Right cardiac atrium (tissue), 5 donors: ENCODE measurements around the gene ZIC5. TPM values are rescaled to one million over a fixed set of nuclear protein-coding genes. Genes with fewer than 3 reads are reported as not detected.

Experiments used
- ATAC-seq, 2 donors: fragments of 200-7000 bp; cut with Tn5 transposase; one replicate each; pipeline versions ENCODE4 v1.8.0 to v1.9.1; 2020; ENCODE audit warnings: moderate library complexity in 2 of 2, mild to moderate bottlenecking in 1 of 2
- DNase-seq, 3 donors: peaks; one replicate each; pipeline ENCODE4 v3.0.0-alpha.2; 2020
- H3K27ac ChIP-seq: one replicate; pipeline ENCODE4 v1.5.1; 2013; ENCODE audit warnings: mild to moderate bottlenecking, low read length, control low read depth, moderate library complexity
- H3K27me3 ChIP-seq: one replicate; pipeline ENCODE4 v1.6.1; 2013; ENCODE audit not compliant: control insufficient read depth, insufficient read depth
- H3K4me1 ChIP-seq: one replicate; pipeline ENCODE4 v1.6.1; 2013; ENCODE audit warnings: low read length; ENCODE audit not compliant: control insufficient read depth, insufficient read depth
- H3K4me3 ChIP-seq: one replicate; pipeline ENCODE4 v1.5.1; 2013; ENCODE audit warnings: low read length, control low read depth
- H3K9me3 ChIP-seq: one replicate; pipeline ENCODE4 v1.6.1; 2013; ENCODE audit warnings: low read length; ENCODE audit not compliant: control insufficient read depth
- WGBS: extraction: QIAGEN DNeasy Blood & Tissue Kit; methylation state at CpG from one replicate; pipeline ENCODE4 v1.1.7; 2013; 5-methylcytosine and 5-hydroxymethylcytosine counted together
- intact Hi-C, 4 donors: fragments of 100-400 bp; cut with DNase I; formaldehyde crosslinking; loops; one replicate each; pipeline versions ENCODE4 v1.11.0 to v1.14.0; 2022 to 2023
- polyA plus RNA-seq: library from polyadenylated mRNA; stranded (reverse); fragments of 200-250 nt; gene quantifications from one replicate; pipeline ENCODE4 v1.2.3, GENCODE V29; 2013
- total RNA-seq, 4 donors: library from RNA; stranded (reverse); fragmentation: NEBNext Ultra II Directional; extraction: Animal tissue kit (Norgen Biotek cat#: 25700); gene quantifications; one replicate each; pipeline ENCODE4 v1.2.1, GENCODE V29; 2021
- donor health status: healthy with polysubstance abuse.
- donor health status: DM: no; HTN: yes; CAD: no.
- donor health status: DM: no; HTN: no; CAD: no.
- donor health status: DM: no; HTN: yes; CAD: no; lungs with severe emphysema.
- donor health status: DM: yes; HTN: yes; CAD: no.

The ZIC5 gene
- total and polyA plus RNA-seq, 5 donors: not detected

DNA sequence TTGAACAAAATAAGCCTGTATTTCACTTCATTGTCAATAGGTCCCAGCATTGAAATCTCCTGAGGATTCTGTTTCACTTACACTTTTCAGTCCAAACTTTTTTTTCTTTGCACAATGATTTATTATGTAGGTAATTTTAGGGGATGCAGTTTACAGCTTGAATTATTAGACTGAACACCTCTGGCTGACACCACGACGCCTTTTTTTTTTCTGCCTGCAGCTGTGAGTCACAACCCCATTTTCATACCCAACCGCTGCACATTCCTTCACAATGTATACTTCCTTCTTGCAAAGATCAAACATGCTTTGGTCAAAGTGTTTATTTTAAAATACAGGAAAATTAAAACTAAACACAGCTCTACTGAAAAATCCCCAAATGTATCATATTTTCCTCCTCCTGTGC lies 21.4 kb upstream of the ZIC5 start:
- ATAC-seq (no peak), DNase-seq (no peak)
- no peak overlapping the region for H3K4me3 ChIP-seq
- intact Hi-C loops: no loop called here
- H3K27me3 ChIP-seq: peaks cover 11% of the 10 kb centered on the region
- no peaks in the 10 kb centered on the region for H3K4me1 ChIP-seq
- 7% methylated on average over 3 of the region's 3 CpGs for WGBS
- H3K27ac ChIP-seq: no peak overlapping the region
- no peaks in the 10 kb centered on the region for H3K9me3 ChIP-seq

DNA sequence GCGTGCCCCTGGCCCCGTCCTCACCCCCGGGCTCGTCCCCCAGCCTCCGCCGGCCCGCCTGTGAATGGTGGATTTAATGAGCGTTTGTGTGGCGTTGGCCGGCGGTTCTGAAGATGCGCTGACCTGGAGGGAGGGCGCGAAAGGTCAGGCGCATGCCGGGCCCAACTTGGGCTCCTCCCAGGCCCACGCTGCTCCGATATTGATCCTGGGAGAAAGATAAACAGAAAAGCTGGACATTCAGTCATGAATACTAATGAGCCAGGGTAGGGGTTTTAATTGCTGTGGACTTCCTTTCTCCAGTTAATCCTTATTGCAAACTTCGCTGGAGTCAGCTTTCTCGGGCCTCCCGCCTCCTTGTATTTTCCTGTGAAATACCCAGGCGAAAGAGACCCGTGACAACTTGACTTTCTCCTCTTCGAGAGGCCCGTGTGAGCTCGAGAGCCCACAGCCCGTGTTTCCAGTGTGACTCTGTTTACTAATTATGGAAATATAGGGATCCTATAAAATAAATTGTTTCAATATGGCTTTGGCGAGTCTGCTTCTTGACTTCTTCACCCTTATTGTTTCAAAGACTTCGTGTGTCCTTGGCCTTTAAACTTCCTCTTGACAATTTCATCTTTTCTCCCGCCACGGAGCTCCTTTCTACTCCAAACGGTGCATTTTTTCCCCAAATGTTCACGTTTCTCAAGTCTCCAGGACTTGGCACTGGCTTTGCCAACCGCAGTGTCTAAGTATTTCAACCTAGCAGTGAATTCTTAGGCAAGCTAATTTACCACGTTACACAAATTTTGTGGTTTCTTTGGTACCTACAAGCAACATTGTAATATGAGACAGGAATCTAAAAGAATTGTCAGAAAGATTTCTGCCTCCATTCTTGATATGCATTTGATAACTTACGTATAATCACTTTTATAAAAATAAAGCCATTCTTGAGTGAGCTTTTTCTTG lies 20.5 kb upstream of the ZIC5 start:
- no peak overlapping the region for H3K4me3 ChIP-seq
- DNase-seq (no peak), ATAC-seq (no peak)
- WGBS: 9% methylated on average over 36 of the region's 36 CpGs
- H3K4me1 ChIP-seq: no peaks in the 10 kb centered on the region
- intact Hi-C loops: no loop called here
- H3K27ac ChIP-seq: no peak overlapping the region
- H3K9me3 ChIP-seq: no peaks in the 10 kb centered on the region
- H3K27me3 ChIP-seq: peaks cover 10% of the 10 kb centered on the region

DNA sequence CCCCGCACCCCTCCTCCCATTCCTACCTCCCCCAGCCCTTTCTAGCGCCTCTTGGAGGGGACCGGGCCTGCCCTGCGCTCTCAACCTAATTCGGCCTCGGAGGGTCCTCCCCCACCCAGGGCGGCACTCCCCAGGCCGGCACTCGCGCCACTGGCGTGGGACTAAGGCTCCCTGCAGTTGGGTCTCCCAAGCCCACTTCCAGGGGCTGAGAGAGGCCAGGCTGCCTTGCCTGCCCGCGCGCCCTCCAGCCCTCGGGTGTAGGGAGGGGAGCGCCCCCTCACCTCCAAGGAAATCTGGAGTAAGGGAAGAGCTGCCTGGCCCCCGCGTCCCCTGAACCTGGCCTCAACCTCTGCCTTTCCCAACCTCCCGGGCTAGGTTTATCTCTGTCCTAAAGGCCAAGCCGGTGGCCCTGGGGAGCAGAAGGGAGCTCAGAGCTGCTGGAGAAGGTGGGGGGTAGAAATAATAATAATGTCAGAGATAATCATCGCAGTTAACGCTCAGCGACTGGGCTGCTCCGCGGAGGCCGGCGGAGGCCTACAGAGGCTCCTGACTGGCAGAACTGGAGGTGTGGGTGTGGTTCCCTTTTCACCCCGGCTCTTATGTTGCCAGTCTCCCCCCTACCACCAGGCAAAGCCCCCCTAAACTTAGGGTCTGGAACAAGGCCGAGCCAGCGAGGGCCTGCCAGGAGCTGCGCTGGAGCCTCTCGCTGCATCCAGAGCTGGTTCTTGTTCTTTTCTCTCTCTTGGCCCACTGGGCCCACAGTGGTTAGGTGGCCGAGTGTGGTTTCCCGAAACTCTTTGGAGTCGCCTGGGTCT lies 19.7 kb upstream of the ZIC5 start:
- 8% methylated on average over 35 of the region's 35 CpGs for WGBS
- Histone ChIP-seq H3K4me1 (no peaks in the 10 kb centered on the region), H3K27ac (no peak overlapping the region), H3K27me3 (peaks cover 10% of the 10 kb centered on the region), H3K4me3 (no peak overlapping the region), H3K9me3 (no peaks in the 10 kb centered on the region)
- ATAC-seq (peak in 1 of 2 donors; percentile 40), DNase-seq (peak in 1 of 3 donors; percentile 20)
- intact Hi-C loops: no loop called here

DNA sequence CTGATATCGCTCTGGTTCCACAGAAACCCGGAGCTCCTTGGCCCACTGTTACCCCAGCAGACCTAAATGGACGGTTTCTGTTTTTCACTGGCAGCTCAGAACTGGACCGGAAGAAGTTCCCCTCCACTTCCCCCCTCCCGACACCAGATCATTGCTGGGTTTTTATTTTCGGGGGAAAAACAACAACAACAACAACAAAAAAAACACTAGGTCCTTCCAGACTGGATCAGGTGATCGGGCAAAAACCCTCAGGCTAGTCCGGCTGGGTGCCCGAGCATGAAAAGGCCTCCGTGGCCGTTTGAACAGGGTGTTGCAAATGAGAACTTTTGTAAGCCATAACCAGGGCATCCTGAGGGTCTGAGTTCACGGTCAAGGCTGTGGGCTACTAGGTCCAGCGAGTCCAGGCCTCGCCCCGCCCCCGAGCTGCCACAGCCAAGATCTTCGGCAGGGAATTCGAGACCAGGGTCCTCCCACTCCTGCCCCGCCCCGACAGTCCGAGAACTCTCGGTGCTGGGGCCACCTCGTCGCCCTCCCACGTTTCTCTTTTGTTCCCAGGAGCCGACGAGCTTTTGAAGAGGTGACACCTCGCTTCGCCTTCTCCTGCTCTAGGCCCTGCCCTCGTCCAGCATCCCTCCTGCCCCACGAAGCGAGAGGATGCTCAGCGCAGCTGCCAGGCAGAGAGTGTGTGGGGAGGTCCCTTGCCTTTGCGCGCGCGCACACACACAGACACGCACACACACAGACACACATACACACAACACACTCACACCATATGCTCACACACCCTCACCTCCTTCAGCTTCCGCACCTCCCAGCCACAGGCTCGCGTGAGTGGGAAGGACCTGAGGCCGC lies 18.8 kb upstream of the ZIC5 start:
- Histone ChIP-seq H3K27me3 (peaks cover 8% of the 10 kb centered on the region), H3K9me3 (no peaks in the 10 kb centered on the region), H3K27ac (no peak overlapping the region), H3K4me3 (no peak overlapping the region), H3K4me1 (no peaks in the 10 kb centered on the region)
- ATAC-seq (peak; percentile 11), DNase-seq (peak in 1 of 3 donors; percentile 11)
- 8% methylated on average over 42 of the region's 42 CpGs for WGBS
- intact Hi-C loops: no loop called here

DNA sequence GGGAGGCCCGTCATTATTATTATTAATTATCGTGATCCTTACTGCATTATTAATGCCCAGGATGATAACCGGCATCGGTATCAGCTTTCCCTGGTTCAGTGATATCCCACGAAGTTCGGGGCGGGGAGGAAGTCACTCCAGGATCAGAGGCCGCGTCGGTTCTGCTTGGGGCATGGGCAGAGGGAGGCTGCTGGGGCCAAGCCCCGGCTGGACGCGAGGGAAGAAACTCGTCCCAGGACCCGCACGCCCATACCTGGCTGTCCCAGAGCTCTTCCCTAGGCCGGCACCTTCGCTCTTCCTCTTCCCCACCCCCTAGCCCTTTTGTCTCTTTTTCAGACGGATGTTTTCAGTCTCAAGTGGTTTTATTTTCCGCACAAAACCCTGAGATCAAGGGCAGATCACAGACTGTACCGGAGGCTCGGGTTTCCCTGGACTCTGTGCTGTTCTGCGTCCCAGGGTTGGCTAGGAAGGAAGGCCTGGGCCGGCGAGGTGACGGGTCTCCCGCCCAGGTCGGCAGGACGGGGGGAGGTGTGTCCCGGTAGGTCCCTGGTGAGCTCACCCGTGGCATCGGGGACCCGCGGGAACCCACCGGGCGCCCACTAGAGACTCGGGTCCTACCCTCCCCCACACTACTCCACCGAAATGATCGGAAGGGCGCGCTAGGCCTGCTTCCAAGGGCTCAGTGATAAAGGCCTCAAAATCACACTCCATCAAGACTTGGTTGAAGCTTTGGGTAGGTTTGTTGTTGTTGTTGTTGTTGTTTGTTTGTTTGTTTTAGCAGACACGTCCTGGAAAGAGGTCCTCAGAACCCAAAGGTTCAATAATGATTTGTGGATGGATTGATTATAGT lies 17.9 kb upstream of the ZIC5 start:
- ATAC-seq (no peak), DNase-seq (peak in 1 of 3 donors; percentile 28)
- Histone ChIP-seq H3K27me3 (peaks cover 7% of the 10 kb centered on the region), H3K27ac (no peak overlapping the region), H3K9me3 (no peaks in the 10 kb centered on the region), H3K4me1 (no peaks in the 10 kb centered on the region), H3K4me3 (no peak overlapping the region)
- intact Hi-C loops: no loop called here
- WGBS: 6% methylated on average over 42 of the region's 42 CpGs

DNA sequence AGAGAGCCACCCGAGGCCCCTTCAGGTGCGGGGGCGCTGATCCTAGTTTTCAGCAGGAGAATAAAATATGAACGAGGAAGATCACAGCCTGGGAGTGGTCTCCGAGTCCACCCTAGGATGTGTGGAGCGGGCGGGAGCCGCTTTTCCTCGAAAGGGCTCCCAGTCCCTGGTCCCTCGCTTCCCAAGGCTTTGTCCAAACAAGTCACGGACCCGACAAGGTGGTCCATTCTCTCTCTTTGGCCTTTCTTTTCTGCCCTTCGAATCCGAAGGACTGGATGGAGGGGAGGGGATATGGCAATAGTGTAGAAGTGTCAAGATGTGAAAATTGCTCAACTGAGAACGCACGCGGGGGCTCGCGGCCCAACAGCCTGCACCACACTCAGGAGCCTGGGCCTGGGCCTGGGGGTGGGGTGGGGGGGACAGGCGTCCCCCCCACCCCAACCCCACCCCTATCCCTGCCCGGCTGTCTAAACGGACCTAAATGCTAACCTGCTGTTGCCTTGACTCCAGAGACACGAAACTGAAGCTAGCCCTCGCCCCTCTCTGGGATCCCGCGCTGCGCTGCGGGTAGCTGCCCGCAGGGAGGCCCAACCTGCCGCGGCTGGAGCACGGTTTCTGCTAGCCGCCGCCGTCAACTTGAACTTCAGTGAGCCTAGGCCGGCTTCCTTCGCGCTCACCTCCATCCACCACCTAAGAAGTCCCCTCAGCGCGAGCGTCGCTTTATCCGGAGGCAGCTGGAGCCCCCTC lies 17.1 kb upstream of the ZIC5 start:
- peaks cover 3% of the 10 kb centered on the region for H3K27me3 ChIP-seq
- ATAC-seq: no peak

DNA sequence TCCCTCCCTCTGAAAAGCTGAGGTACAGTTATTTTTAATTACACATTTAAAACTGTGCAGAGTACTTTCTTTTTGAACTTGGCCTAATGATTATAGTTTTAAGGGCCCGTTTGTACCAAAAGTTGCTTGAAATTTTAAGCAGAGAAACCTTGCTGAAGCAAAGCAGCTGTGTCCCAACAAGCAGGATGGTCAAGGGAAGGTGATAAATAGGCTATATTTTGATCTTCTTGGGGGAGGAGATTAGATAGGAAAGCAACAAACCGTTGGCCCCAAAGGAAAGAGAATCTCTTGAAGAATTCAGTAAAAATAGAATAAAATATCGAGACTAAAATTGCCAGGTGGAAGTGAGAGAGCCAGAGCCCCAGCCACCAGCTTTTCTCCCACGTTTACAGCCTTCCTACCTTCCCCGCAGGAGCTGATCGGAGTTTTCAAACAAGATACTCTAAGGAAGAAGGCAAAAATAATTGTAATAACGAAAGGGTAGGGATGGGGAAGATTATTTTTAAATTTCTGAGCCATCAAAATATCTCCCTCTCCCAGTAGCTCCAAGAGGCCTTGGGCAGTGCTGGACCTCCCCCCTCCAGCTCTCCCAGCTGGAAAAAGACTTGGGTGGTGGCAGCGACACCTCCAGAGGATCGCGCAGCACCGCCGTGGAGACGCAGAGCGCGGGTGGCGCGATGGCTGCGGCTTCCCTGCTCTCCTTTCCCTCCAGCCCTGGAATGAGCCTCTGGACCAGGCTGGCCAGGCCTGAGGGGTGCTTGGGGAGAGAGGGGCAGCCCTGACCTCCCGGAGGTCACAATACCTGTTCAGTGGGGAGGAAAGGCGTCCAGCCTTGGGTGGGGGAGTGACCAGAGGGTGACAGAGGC lies 15.8 kb upstream of the ZIC5 start:
- DNase-seq (peak in 1 of 3 donors; percentile 23), ATAC-seq (no peak)
- Histone ChIP-seq H3K27me3 (no peaks in the 10 kb centered on the region), H3K27ac (no peak overlapping the region), H3K9me3 (no peaks in the 10 kb centered on the region), H3K4me1 (no peaks in the 10 kb centered on the region), H3K4me3 (no peak overlapping the region)
- 12% methylated on average over 20 of the region's 20 CpGs for WGBS
- intact Hi-C loops: no loop called here

More for the DNA sequence above, 17.1 kb upstream of the ZIC5 start:
- Histone ChIP-seq H3K4me3 (no peak overlapping the region), H3K27ac (no peak overlapping the region), H3K4me1 (no peaks in the 10 kb centered on the region), H3K9me3 (no peaks in the 10 kb centered on the region)
- intact Hi-C loops: no loop called here
- peak in 1 of 3 donors; percentile 16 for DNase-seq
- WGBS: 6% methylated on average over 43 of the region's 43 CpGs

DNA sequence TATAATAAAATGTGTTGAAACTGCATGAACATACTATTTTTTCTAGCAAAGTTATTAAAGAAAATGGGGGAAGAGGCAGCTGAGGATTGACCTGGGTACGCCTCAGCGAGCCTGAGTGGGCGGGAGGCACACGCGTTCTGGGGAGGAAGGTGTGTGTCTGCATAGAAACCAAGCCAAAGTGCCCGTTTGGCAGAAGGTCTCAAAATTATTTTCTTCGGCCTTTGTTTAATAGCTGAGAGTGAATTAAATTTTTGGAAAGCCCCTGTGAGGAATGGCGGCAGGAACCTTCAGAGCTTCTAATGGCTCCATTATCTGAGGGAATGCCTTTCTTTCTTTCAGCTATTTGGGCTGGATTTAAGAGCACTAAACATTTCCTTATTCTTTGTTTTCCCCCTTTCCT lies 15.2 kb upstream of the ZIC5 start:
- intact Hi-C loops: no loop called here
- WGBS: 28% methylated on average over 8 of the region's 8 CpGs

More for the DNA sequence above, 15.2 kb upstream of the ZIC5 start:
- Histone ChIP-seq H3K27ac (no peak overlapping the region), H3K9me3 (no peaks in the 10 kb centered on the region), H3K27me3 (no peaks in the 10 kb centered on the region), H3K4me1 (no peaks in the 10 kb centered on the region), H3K4me3 (no peak overlapping the region)
- ATAC-seq (no peak), DNase-seq (peak in 1 of 3 donors; percentile 18)
